Measurements from ENCODE around the gene HSF4. TPM values are rescaled to one million over a fixed set of nuclear protein-coding genes. Genes with fewer than 3 reads are reported as not detected.

HSF4 gene
- polyA plus RNA-seq, 2 of the 4 experiments (the other 2 are of a cell fraction), result 8.3 to 15.3 TPM

GRCh38 chr16:67191995-67192681 is 27.6 kb downstream of the HSF4 start, which contains the start of gene E2F4:
Gene E2F4 (plus strand): TSS chr16:67192155. CDS start chr16:67192228, 73 bp downstream.
- Histone ChIP-seq H3K4me2 (peak within 1 kb of the TSS; percentile 82), H3K4me1 (peaks cover 16% of the 10 kb centered on the region), H3K4me3 (peak within 1 kb of the TSS; percentile 95), H3K9me3 (no peaks in the 10 kb centered on the region), H3K27ac (peak within 1 kb of the TSS; percentile 97)
- ChIA-PET CTCF (interaction anchor here (0.6 to 10.3 kb wide), 7 partner anchors 12 to 274 kb away, joined by 3 to 105 read pairs (median 4); no protein-coding TSS in a partner anchor), POLR2A (interaction anchor here (0.8 to 1.8 kb wide), 2 partner anchors 35 to 52 kb away, joined by 3 to 6 read pairs; partner anchors contain the start of gene TMEM208)
- under 1% methylated on average over 42 of the region's 54 CpGs for WGBS (ENCODE audit: missing lambda C conversion rate)
- no peak for FAIRE-seq
- ATAC-seq, result peak; percentile 96 to 98
- peak; percentile 90 to 92 for DNase-seq (ENCODE audit: low read depth in 1 of 2, low spot score in 1 of 2)
- TF ChIP-seq PBX3 (IDR thresholded peaks at IDR 0.05) (0 out of 2 replicates have a peak, but pooled peaks have one; percentile 7), CHD2 (IDR thresholded peaks at IDR 0.05; ENCODE audit: low read length, partially characterized antibody) (no peak), ATOH8 (CRISPR knock-in tag; IDR thresholded peaks at IDR 0.05; ENCODE audit: low read depth) (no peak), MYC (IDR thresholded peaks at IDR 0.05; ENCODE audit: borderline replicate concordance, low read length) (peak; percentile 70), ZNF302 (CRISPR knock-in tag; IDR thresholded peaks at IDR 0.05) (no peak), POLR2AphosphoS2 (conservative IDR thresholded peaks at IDR 0.05; ENCODE audit: low read length) (no peak), MAZ (IDR thresholded peaks at IDR 0.05; ENCODE audit: borderline replicate concordance, low read depth, low read length) (no peak), CBX2 (IDR thresholded peaks at IDR 0.05; ENCODE audit: borderline replicate concordance, low read depth) (no peak), NFE2L2 (conservative IDR thresholded peaks at IDR 0.05; ENCODE audit: low read length) (no peak), ESRRA (IDR thresholded peaks at IDR 0.05; ENCODE audit: borderline replicate concordance, low read length) (no peak), SREBF2 (IDR thresholded peaks at IDR 0.05) (no peak), MAFK (IDR thresholded peaks at IDR 0.05; ENCODE audit: partially characterized antibody) (no peak), USF2 (IDR thresholded peaks at IDR 0.05) (no peak), CEBPB (IDR thresholded peaks at IDR 0.05) (no peak), HOXB5 (CRISPR knock-in tag; IDR thresholded peaks at IDR 0.05) (no peak), RARB (CRISPR knock-in tag; IDR thresholded peaks at IDR 0.05) (no peak), FOSL2 (IDR thresholded peaks at IDR 0.05) (no peak), FOSL2 (CRISPR knock-in tag; IDR thresholded peaks at IDR 0.05) (0 out of 2 replicates have a peak, but pooled peaks have one; percentile 5), GATA3 (IDR thresholded peaks at IDR 0.05; ENCODE audit: borderline replicate concordance) (0 out of 2 replicates have a peak, but pooled peaks have one; percentile 3), NPAS2 (CRISPR knock-in tag; IDR thresholded peaks at IDR 0.05; ENCODE audit: borderline replicate concordance) (no peak), PHF8 (IDR thresholded peaks at IDR 0.05; ENCODE audit: borderline replicate concordance, low read depth) (peak; percentile 77), ZFP36 (IDR thresholded peaks at IDR 0.05; ENCODE audit: borderline replicate concordance, partially characterized antibody) (no peak), BCL3 (IDR thresholded peaks at IDR 0.05) (peak; percentile 89), EHMT2 (IDR thresholded peaks at IDR 0.05; ENCODE audit: low read depth) (no peak), EP300 (IDR thresholded peaks at IDR 0.05) (no peak), HEYL (CRISPR knock-in tag; IDR thresholded peaks at IDR 0.05) (no peak), BHLHE40 (IDR thresholded peaks at IDR 0.05; ENCODE audit: low read depth, low read length) (peak; percentile 75), RCOR1 (IDR thresholded peaks at IDR 0.05; ENCODE audit: low read depth, low read length) (no peak), RFX5 (IDR thresholded peaks at IDR 0.05) (no peak), RNF2 (IDR thresholded peaks at IDR 0.05; ENCODE audit: borderline replicate concordance, low read depth) (no peak), REST (IDR thresholded peaks at IDR 0.05) (peak; percentile 35; the same call in 1 of the 2 replicates), CBX8 (IDR thresholded peaks at IDR 0.05) (no peak), ZSCAN20 (CRISPR knock-in tag; IDR thresholded peaks at IDR 0.05) (no peak), CHD4 (IDR thresholded peaks at IDR 0.05; ENCODE audit: borderline replicate concordance) (no peak), ZC3H11A (IDR thresholded peaks at IDR 0.05) (no peak)
